ENCODE results near the gene PA2G4.
"Not testable (repeated sequence)": the region's sequence is repeated elsewhere in the genome, so short reads cannot be mapped to it uniquely, and the experiment has no call there.

Gene PA2G4

DNA sequence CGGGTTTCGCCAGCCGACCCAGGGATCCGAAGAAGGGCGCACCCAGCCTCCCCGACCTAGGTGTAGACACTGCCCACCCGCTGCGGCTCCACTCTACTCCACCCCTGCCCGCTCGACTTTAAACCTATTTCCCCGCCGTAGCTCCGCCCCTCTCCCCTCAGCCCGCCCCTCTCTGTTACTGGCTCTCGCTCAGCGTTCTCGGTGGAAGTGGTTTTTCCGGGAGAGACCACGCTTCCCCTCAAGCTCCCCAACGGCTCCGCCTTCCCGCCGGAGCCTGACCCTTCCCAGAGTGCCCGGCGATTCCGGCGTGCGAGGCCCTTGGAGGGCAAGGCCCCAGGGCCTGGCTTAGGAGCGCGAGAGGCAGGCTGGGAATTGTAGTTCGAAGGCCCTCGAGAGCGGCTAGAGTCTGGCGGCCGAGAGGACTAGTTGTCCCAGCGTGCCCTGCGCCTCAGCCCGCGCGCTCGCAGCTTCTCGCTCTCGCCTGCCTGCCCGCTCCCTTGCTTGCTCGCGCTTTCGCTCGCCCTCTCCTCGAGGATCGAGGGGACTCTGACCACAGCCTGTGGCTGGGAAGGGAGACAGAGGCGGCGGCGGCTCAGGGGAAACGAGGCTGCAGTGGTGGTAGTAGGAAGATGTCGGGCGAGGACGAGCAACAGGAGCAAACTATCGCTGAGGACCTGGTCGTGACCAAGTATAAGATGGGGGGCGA is at the start of gene PA2G4:
Gene PA2G4, plus strand, starts transcription at position 451 of the 706 bp plus-strand sequence. Its CDS starts 179 bp downstream, at position 630.
- DNase-seq, result peak; percentile 99

DNA sequence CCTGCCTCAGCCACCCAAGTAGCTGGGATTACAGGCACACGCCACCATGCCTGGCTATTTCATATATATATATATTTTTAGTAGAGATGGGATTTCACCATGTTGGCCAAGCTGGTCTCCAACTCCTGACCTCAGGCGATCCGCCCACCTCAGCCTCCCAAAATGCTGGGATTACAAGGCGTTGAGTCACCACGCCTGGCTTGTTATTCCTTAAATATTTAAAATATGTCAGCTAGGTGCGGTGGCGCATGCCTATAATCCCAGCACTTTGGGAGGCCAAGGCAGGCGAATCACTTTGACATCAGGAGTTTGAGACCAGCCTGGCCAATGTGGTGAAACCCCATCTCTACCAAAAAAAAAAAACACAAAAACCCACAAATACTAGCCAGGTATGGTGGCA is 44.4 kb upstream of the PA2G4 start:
- peak; percentile 70 for DNase-seq

DNA sequence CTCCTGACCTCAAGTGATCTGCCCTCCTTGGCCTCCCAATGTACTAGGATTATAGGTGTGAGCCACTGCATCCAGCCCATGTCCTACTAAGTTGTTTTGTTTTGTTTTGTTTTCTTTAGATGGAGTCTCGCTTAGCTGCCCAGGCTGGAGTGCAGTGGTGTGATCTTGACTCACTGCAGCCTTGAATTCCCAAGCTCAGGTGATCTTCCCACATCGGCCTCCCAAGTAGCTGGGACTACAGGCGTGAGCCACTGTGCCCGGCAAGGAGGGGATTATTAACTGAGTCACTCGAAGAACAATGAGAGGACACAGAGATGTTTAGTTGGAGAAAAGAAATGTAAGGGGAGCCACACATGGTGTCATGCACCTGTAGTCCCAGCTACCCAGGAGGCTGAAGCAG is 42.4 kb upstream of the PA2G4 start:
- DNase-seq, result no peak

DNA sequence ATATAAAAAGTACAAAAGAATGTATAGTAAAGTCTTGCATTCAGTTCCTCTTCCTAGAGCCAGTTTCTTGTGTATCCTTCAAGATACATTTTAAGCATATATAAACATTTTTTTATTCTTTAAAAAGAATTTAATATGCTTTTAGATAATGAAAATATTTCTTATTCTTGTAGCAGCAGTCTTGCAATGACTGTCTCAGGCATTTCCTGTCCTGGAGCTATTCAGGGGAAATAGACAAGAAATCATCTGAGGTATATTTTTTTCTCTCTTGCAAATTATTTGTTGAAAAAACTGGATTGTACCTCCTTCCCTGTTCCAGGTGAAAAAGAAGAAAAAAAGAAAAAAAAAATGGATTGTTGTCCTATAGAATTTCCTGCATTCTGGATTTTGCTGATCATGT is 41.4 kb upstream of the PA2G4 start:
- DNase-seq, result no peak

DNA sequence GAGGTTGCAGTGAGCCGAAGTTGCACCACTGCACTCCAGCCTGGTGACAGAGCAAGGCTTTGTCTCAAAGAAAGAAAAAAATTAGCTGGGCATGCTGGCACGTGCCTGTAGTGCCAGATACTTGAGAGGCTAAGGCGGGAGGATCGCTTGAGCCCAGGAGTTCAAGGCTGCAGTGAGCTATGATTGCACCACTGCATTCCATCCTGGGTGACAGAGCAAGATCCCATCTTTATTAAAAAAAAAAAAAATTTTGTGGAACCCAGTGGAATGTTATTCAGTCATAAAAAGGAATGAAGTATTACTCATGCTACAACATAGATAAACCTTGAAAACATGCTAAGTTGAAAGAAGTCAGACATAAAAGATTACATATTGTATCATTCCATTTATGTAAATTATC is 32.7 kb upstream of the PA2G4 start:
- DNase-seq, result peak; percentile 64

DNA sequence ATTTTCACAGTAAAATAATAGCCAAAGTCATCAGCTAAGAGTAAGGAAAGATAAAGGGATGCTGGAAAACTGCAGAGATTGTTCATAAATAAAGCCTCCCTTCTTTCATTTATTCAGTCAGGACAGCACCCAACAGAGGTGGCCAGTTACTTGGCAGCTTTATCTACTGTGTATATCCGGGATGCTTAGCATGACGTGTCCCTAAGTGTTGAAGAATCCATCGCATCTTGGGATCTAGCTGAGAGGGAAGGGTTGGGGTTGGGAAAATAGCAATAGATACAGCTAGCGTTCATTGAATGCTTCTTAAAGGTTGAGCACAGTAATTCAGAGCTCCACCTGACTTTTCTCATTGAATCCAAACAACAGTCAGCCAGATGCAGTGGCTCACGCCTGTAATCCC is 30.0 kb upstream of the PA2G4 start:
- DNase-seq, result no peak

DNA sequence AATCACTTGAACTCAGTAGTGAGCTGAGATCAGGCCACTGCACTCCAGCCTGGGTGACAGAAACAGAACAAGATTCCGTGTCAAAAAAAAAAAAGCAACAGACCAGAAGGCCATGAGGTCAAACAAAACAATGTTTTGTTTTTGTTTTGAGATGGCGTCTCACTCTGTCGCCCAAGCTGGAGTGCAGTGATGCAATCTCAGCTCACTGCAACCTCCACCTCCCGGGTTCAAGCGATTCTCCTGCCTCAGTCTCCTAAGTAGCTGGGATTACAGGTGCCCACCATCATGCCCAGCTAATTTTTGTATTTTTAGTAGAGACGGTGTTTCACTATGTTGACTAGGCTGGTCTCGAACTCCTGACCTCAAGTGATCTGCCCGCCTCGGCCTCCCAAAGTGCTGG is 26.4 kb upstream of the PA2G4 start:
- DNase-seq, result not testable (repeated sequence)

DNA sequence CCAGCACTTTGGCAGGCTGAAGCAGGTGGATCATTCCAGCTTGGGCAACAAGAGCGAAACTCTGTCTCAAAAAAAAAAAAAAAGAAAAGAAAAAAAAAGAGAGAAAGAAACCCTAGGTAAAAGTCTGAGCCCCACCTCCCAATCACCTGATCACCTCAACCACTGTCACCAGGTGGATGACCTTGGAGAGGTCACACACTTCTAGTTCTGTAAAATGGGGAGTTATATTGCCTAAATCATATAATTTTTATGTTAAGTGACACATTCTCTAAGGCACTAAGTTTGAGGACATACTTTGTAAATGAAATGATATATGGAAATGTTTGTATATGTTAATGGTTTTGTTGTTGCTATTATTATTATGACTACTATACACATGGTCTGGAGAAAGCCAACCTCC is 25.9 kb upstream of the PA2G4 start:
- DNase-seq, result no peak

DNA sequence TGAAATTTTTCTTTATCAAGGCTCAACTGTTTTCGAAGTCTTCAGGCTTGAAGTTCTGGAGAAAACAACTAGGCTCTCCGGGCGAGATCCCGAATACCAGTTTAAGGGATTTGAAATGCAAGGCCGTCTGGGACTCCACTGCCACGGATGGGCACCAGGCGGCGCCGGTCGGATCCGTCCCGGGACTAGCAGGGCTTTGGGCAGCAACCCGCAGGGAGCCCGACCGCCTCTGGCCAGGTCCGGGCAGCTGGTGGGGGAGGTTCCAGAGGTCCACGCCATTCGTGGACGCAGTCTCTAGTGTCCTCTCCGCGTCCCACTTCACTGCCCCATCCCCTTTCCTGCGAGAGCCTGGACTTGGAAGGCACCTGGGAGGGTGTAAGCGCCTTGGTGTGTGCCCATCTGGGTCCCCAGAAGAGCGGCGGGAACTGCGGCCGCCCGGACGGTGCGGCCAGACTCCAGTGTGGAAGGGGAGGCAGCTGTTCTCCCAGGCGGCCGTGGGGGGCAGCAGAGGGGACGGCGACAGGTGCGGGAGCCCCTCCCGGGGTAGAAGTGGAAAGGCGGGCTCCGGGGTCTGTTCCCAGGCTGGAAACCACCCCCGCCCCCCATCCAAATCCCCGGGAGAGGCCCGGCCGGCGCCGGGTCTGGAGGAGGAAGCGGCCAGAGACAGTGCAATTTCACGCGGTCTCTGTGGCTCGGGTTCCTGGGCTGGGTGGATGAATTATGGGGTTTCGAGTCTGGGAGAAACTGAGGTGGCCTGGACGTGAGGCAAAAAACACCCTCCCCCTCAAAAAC is 25.2 kb upstream of the PA2G4 start:
- DNase-seq, result peak; percentile 81

DNA sequence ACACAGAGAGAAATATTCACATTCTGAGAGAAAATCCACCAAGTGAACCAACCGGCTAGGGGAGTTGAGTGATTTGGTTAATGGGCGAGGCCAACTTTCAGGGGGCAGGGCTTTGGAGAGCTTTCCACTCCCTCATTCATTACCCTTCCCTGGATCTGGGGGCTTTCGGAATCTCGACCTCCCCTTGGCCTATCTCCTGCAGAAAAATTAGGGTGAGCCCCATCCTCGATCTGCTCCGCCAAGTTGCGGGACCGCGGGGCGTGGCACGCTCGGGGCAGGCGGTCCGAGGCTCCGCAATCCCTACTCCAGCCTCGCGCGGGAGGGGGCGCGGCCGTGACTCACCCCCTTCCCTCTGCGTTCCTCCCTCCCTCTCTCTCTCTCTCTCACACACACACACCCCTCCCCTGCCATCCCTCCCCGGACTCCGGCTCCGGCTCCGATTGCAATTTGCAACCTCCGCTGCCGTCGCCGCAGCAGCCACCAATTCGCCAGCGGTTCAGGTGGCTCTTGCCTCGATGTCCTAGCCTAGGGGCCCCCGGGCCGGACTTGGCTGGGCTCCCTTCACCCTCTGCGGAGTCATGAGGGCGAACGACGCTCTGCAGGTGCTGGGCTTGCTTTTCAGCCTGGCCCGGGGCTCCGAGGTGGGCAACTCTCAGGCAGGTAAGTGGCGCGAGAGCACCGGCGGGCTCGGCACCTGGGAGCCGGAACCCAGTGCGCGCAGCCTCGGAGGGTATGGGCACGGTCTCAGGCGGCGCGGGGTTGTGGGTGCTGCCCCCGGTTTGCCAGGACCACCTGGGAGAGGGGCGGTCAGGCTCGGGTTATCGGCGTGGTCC is 24.4 kb upstream of the PA2G4 start, which contains the start of gene ERBB3:
Gene ERBB3, plus strand, starts transcription at position 443 of the 833 bp plus-strand sequence. Its CDS starts 136 bp downstream, at position 579.
- peak; percentile 75 for DNase-seq

DNA sequence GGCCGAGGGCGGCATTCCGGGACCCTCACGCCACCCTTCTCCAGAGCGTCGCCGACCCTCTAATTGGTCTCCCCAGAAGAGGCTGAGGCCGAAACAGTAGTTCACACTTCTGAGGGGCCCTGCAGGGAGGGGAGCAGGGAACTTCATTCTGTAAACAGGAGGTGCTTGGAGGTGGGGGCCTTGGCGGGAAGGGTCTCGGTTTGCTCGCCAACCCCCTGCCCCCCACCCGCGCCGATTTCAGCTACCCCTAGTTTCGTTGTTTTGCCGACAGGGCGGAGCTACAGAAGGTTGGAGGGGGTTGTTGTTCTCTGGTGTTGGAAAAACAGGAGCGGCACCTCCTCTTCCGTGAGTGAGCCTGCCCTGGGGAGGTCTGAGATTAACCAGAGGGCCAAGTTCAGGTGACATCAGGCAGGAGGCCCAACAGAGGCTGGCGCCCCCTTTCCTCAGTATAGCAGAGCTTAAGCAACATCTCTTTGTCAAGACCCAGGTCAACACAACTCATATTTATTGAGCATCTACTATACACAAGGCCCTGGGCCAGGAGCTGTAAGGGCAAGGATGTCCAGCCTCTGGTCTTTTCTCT is 23.7 kb upstream of the PA2G4 start:
- no peak for DNase-seq

DNA sequence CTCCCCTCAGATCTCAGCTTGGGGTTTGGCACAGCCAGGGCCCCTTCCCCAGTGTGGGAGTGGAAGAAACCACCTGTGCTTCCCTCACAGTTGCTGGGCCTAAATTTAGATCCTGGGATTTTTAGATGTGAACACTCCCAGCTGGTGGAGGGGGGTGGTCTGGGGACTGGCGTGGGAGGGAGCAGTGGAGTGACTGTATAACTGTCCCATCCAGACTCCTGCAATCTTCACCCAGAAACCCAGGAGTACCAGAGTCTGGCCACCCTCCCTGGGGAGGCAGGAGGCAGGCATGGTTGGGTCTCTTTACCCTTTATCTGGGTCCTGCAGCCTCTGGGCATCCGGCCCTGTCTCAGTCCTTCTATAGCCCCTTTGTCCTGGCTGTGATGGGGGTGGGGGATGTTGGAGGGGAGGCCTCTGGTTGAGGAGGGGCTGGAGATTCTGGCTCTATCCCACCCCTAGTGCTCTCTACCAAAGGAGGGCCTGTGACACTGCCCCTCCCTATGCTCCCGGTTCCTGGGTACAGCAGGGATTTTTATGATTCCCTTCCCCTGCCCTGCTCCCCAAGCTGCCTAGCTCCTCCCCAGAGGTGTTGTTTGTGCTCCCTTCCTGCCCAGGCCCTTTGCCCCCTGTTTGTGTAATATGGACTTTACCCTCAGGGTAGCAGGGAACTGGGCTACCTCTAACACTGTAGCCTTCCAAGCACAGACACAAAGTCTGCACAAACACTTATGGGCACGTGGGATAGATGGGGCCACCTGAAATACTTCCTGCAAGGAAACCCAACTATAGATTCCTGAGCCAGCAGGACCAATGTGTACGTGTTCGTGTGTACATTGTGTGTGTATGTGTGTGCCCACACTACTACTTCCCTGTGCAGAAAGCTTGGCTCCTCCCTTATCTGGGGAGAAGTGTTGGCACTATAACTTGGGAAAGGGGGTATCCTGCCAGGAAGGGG is 22.7 kb upstream of the PA2G4 start:
- DNase-seq, result no peak

DNA sequence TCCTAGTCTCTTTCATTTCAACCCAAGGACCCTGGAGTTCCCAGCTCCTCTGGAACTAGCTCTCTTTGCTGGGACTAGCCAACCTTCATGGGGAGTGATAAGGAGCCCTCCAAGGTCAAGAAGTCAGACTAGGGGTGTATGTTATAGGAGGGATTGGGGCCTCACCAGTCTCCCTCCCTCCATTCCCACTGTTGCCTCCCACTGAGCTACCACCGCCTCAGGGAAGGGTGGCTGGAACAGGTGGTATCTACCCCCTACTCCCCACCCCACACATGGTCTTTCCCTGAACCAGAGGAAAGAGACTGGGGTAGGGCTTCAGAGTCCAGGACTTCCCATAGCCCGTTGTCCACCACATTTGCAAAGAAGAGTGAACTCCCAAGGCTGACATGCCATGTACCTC is 22.0 kb upstream of the PA2G4 start:
- DNase-seq, result no peak

DNA sequence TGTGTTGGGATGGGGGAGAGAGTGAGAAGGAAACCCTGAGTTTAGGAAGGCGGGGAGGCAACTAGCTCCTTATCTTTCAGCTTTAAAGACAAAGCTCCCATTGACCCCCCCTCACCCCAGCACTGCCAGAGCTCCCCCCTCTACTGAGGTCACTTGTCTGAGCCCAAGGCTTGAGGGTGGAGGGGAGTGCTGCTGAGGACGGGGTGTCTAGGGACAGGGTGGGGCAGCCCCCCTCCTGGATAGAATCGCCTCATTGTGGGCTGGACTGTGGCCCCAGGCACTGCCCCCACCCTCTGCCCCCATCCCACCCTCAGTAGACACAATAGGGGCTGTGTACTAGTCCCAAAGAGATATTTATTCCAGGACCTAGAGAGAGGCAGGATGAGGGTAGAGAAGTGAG is 21.4 kb upstream of the PA2G4 start:
- no peak for DNase-seq

DNA sequence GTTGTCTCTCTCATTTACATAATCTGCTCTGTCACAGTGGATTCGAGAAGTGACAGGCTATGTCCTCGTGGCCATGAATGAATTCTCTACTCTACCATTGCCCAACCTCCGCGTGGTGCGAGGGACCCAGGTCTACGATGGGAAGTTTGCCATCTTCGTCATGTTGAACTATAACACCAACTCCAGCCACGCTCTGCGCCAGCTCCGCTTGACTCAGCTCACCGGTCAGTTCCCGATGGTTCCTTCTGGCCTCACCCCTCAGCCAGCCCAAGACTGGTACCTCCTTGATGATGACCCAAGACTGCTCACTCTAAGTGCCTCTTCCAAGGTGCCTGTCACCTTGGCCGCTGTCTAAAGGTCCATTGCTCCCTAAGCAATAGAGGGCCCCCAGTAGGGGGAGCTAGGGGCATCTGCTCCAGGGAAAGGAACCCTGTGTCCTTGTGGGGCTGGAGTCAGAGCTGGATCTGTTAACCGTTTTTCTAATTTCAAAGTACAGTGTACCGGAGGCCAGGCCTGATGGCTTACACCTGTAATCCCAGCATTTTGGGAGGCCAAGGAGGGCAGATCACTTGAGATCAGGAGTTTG is 19.3 kb upstream of the PA2G4 start:
- peak; percentile 24 for DNase-seq

DNA sequence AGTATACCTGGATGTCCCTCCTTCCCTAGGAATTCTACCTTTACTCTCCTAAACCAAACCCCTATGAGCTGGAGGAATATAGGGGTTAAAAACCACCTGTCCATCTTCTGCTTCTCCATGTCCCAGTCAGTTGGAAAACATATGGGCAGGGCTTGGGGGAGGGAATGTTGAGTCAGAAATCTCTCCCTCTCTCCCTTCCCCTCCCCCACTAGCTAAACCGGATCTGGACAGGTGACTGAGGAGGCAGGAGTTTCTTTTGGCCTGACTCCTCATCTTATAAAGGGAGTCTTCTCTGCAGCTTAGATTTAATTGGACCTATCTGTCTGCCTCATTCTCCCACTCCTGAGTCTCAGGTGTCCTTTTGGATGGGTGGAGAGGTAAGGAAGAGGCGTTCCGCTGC is 18.3 kb upstream of the PA2G4 start:
- DNase-seq, result no peak

DNA sequence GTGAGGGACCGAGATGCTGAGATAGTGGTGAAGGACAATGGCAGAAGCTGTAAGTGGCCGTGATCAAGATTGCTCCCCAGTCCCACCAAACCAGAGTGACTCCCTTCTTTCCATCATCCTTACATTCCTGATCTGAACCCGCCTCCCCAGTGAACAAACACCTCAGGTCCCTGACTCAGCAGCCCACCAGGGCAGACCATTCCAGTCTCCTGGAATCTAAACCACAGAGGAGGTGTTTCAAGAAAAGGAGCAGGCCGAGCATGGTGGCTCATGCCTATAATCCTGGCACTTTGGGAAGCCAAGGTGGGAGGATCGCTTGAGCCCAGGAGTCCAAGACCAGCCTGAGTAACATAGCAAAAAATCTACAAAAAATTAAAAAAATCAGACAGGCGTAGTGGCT is 17.8 kb upstream of the PA2G4 start:
- DNase-seq, result no peak

DNA sequence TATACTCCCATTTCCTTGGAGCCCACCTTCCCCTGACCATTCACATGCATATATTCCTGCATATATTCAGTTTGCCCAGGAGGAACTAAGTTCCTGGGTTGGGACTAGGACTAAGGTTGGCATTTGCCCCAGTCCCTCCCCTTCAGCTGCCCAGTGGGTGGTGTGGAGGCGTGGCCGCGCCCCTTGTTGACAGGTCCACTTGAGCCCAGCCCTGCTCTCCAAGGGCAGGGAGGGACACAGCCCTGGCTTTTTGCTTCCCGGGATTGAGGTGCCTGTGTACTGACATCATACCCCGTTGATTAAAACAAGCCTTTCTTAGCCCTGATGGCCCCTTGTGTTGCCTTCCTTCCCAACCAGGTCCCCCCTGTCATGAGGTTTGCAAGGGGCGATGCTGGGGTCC is 17.1 kb upstream of the PA2G4 start:
- no peak for DNase-seq

DNA sequence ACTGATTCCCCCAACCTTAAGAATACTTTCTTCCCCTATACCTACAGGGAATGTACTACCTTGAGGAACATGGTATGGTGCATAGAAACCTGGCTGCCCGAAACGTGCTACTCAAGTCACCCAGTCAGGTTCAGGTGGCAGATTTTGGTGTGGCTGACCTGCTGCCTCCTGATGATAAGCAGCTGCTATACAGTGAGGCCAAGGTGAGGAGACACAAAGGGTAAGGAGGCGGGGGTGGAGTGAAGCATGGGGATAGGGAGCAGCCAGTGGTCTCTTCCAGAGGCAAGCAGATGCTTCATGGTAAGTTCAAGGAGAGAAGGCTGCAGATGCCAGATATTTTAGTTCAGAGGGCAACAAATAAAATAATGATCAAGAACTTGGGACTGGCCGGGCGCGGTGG is 6.6 kb upstream of the PA2G4 start:
- DNase-seq, result no peak

DNA sequence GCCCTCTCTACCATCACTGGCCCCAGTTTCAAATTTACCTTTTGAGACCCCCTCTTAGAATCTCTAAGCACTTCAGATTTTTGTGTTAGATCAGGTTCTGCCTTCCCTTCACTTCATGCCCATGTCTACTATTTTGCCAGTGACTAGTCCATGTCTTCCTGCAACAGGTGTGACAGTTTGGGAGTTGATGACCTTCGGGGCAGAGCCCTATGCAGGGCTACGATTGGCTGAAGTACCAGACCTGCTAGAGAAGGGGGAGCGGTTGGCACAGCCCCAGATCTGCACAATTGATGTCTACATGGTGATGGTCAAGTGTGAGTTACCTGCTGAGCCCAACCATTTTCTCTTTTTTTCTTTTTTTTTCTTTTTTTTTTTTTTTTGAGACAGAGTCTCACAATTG is 5.8 kb upstream of the PA2G4 start:
- DNase-seq, result no peak

DNA sequence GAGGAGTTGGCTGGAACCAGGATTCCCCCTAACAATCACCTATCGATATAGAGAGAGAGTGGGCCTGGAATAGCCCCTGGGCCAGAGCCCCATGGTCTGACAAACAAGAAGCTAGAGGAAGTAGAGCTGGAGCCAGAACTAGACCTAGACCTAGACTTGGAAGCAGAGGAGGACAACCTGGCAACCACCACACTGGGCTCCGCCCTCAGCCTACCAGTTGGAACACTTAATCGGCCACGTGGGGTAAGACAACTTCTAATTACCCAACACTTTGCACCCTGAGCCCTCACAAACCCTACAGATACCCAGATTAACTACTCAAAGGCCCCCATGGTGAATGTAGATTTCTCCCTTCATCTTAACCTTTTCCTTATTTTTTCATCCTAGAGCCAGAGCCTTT is 4.6 kb upstream of the PA2G4 start:
- DNase-seq, result no peak

DNA sequence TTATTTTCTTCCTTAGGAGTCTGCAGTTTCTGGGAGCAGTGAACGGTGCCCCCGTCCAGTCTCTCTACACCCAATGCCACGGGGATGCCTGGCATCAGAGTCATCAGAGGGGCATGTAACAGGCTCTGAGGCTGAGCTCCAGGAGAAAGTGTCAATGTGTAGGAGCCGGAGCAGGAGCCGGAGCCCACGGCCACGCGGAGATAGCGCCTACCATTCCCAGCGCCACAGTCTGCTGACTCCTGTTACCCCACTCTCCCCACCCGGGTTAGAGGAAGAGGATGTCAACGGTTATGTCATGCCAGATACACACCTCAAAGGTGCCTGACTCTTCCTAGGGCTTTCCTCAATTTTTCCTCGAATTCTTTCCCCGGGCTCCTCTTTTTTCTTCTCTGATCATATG is 3.3 kb upstream of the PA2G4 start:
- no peak for DNase-seq

Measured in HCEC 1CT (cell line).